ENCODE results near the gene OR2M3. TPM values are rescaled to one million over a fixed set of nuclear protein-coding genes. Genes with fewer than 3 reads are reported as not detected.
"Not testable (repeated sequence)": the region's sequence is repeated elsewhere in the genome, so short reads cannot be mapped to it uniquely, and the experiment has no call there.

OR2M3 gene
- total RNA-seq, 3 donors from 2014 or later: under 0.01 to 0.29 TPM; not detected in 1

- intact Hi-C loops (cut with DNase I; ENCODE audit: low total_unique reads): no loop called here
- Histone ChIP-seq H3K4me3 (no peak overlapping the region), H3K9me3 (peaks cover 0 to 6% of the 10 kb centered on the region in 2 donors), H3K27ac (no peak overlapping the region), H3K27me3 (no peaks in the 10 kb centered on the region), H3K36me3 (no peaks in the 10 kb centered on the region), H3K4me1 (no peaks in the 10 kb centered on the region)
- DNase-seq (ENCODE audit: low spot score in 2 of 2): no peak
- no peak for TF ChIP-seq POLR2AphosphoS5 (IDR thresholded peaks at IDR 0.05)
- no peak for TF ChIP-seq POLR2A (IDR thresholded peaks at IDR 0.05)
- no peak for TF ChIP-seq CTCF (IDR thresholded peaks at IDR 0.05)
These were observed 42.4 kb downstream of the OR2M3 start for GRCh38 chr1:248239478-248239877.

GRCh38 chr1:248243204-248243603, 46.1 kb downstream of the OR2M3 start:
- Histone ChIP-seq H3K27ac (no peak overlapping the region), H3K4me3 (no peak overlapping the region), H3K36me3 (no peaks in the 10 kb centered on the region), H3K4me1 (no peaks in the 10 kb centered on the region), H3K27me3 (no peaks in the 10 kb centered on the region), H3K9me3 (peaks cover 0 to 7% of the 10 kb centered on the region in 2 donors)
- intact Hi-C loops (cut with DNase I; ENCODE audit: low total_unique reads): no loop called here
- TF ChIP-seq POLR2A (IDR thresholded peaks at IDR 0.05): no peak
- no peak for TF ChIP-seq CTCF (IDR thresholded peaks at IDR 0.05)
- no peak for TF ChIP-seq POLR2AphosphoS5 (IDR thresholded peaks at IDR 0.05)
- DNase-seq (ENCODE audit: low spot score in 2 of 2): no peak

GRCh38 chr1:248259309-248259708, 62.2 kb downstream of the OR2M3 start:
- H3K4me3 ChIP-seq; H3K27ac ChIP-seq; intact Hi-C loops (cut with DNase I; ENCODE audit: low total_unique reads); H3K36me3 ChIP-seq; DNase-seq (ENCODE audit: low spot score in 2 of 2); H3K4me1 ChIP-seq; H3K27me3 ChIP-seq: not testable (repeated sequence)
- H3K9me3 ChIP-seq: peaks cover 0 to 17% of the 10 kb centered on the region in 2 donors

Other genes with a start within 250 kb of the OR2M3 start
- gene OR2L8, start 248.4 kb upstream of the OR2M3 start, total RNA-seq: 1 to 10 TPM in 1 of 3 donors, under 1 TPM in 1, not detected in 1; 0.73 to 1.3 TPM
- gene OR2AK2, start 232.0 kb upstream of the OR2M3 start, total RNA-seq: under 1 TPM in 1 of 3 donors, not detected in 2; 0.44 TPM
- under 1 TPM in 2 of 3 donors, not detected in 1; 0.44 to 0.66 TPM for gene OR2L5, start 183.6 kb upstream of the OR2M3 start, total RNA-seq
- under 1 TPM in 2 of 3 donors, not detected in 1; 0.66 to 0.73 TPM for gene OR2L2, start 167.2 kb upstream of the OR2M3 start, total RNA-seq
- gene OR2L3, start 150.4 kb upstream of the OR2M3 start, total RNA-seq: under 1 TPM in 2 of 3 donors, not detected in 1; 0.15 to 0.33 TPM
- under 1 TPM in 2 of 3 donors, not detected in 1; 0.29 to 0.33 TPM for gene OR2L13, start 102.1 kb upstream of the OR2M3 start, total RNA-seq
- gene OR2M5, start 52.1 kb upstream of the OR2M3 start, total RNA-seq: not detected
- not detected for gene OR2M2, start 22.4 kb upstream of the OR2M3 start, total RNA-seq
- under 1 TPM in 2 of 3 donors, not detected in 1; under 0.01 to 0.29 TPM for gene OR2M4, start 34.2 kb downstream of the OR2M3 start, total RNA-seq
- not detected for gene OR2T33, start 80.7 kb downstream of the OR2M3 start, total RNA-seq
- not detected for gene OR2T12, start 106.2 kb downstream of the OR2M3 start, total RNA-seq
- gene OR2M7, start 127.3 kb downstream of the OR2M3 start, total RNA-seq: not detected
- gene OR14C36, start 151.5 kb downstream of the OR2M3 start, total RNA-seq: not detected
- gene OR2T4, start 164.4 kb downstream of the OR2M3 start, total RNA-seq: not detected
- gene OR2T6, start 178.5 kb downstream of the OR2M3 start, total RNA-seq: not detected
- not detected for gene OR2T1, start 205.8 kb downstream of the OR2M3 start, total RNA-seq
- gene OR2T2, start 248.4 kb downstream of the OR2M3 start, total RNA-seq: not detected